DMS 273 (cell line): Measurements from ENCODE around the gene TACC2.
"Not testable (repeated sequence)": the region's sequence is repeated elsewhere in the genome, so short reads cannot be mapped to it uniquely, and the experiment has no call there.

Experiments used
- DNase-seq: peaks from one replicate; lab custom pipeline; 2025; ENCODE audit not compliant: unreplicated experiment; lab: John Stamatoyannopoulos, UW

TACC2 gene

GRCh38 chr10:121976607-121977006, 12.4 kb upstream of the TACC2 start:
- DNase-seq, result no peak

GRCh38 chr10:121978511-121978910, 10.5 kb upstream of the TACC2 start:
- no peak for DNase-seq

GRCh38 chr10:121981346-121981745, 7.6 kb upstream of the TACC2 start:
- no peak for DNase-seq

- DNase-seq, result peak; percentile 75
These were observed 5.1 kb upstream of the TACC2 start for GRCh38 chr10:121983852-121984251.

GRCh38 chr10:121984463-121984862, 4.5 kb upstream of the TACC2 start:
- no peak for DNase-seq

- DNase-seq, result no peak
These were observed 1.2 kb downstream of the TACC2 start for GRCh38 chr10:121990015-121990677.

GRCh38 chr10:121991727-121992126, 2.8 kb downstream of the TACC2 start:
- not testable (repeated sequence) for DNase-seq

- DNase-seq, result peak; percentile 15
These were observed 5.5 kb downstream of the TACC2 start for GRCh38 chr10:121994429-121994941.

GRCh38 chr10:121998462-121998861, 9.5 kb downstream of the TACC2 start:
- no peak for DNase-seq

GRCh38 chr10:121999301-121999700, 10.3 kb downstream of the TACC2 start:
- DNase-seq, result no peak

GRCh38 chr10:122001698-122002097, 12.7 kb downstream of the TACC2 start:
- no peak for DNase-seq

- no peak for DNase-seq
These were observed 18.5 kb downstream of the TACC2 start for GRCh38 chr10:122007415-122007814.

GRCh38 chr10:122010405-122011050, 21.6 kb downstream of the TACC2 start:
- no peak for DNase-seq

- no peak for DNase-seq
These were observed 23.8 kb downstream of the TACC2 start for GRCh38 chr10:122012731-122013130.

GRCh38 chr10:122013311-122013780, 24.4 kb downstream of the TACC2 start:
- no peak for DNase-seq

GRCh38 chr10:122014652-122015248, 25.8 kb downstream of the TACC2 start:
- DNase-seq, result no peak

GRCh38 chr10:122017926-122018325, 29.0 kb downstream of the TACC2 start:
- DNase-seq, result not testable (repeated sequence)

GRCh38 chr10:122018491-122018890, 29.5 kb downstream of the TACC2 start:
- no peak for DNase-seq

- no peak for DNase-seq
These were observed 30.0 kb downstream of the TACC2 start for GRCh38 chr10:122018951-122019413.

GRCh38 chr10:122019414-122019975, 30.5 kb downstream of the TACC2 start:
- DNase-seq, result no peak

GRCh38 chr10:122020226-122020625, 31.3 kb downstream of the TACC2 start:
- DNase-seq, result no peak

- DNase-seq, result no peak
These were observed 32.4 kb downstream of the TACC2 start for GRCh38 chr10:122021379-122021778.
